Vagina (tissue), 2 donors: ENCODE measurements around the gene PCYT1B.

Experiments used
- CTCF ChIP-seq, 3 experiments: fragments of 450-650 bp in 2 of 3; fragments of 200-600 bp in 1 of 3; sonication (generic) in 1 of 3; IDR thresholded peaks; one replicate each; pipeline ENCODE4 v1.5.1; 2017 to 2019; ENCODE audit warnings: antibody characterized with exemption in 3 of 3, mild to moderate bottlenecking in 2 of 3, moderate library complexity in 2 of 3
- POLR2A ChIP-seq, 2 donors: fragments of 450-650 bp; IDR thresholded peaks; one replicate each; pipeline ENCODE4 v1.6.1; 2017; ENCODE audit warnings: antibody characterized with exemption in 2 of 2, mild to moderate bottlenecking in 2 of 2, moderate library complexity in 2 of 2
- POLR2AphosphoS5 ChIP-seq, 2 donors: sonication (generic); formaldehyde crosslinking; IDR thresholded peaks; one replicate each; pipeline ENCODE4 v1.9.0; 2017; ENCODE audit warnings: antibody characterized with exemption in 2 of 2, mild to moderate bottlenecking in 2 of 2, low read depth in 1 of 2; ENCODE audit not compliant: insufficient read depth in 1 of 2

- no peak for TF ChIP-seq POLR2AphosphoS5 (IDR thresholded peaks at IDR 0.05; ENCODE audit: insufficient read depth in 1 of 2, low read depth in 1 of 2)
- TF ChIP-seq CTCF (IDR thresholded peaks at IDR 0.05) = no peak
- TF ChIP-seq POLR2A (IDR thresholded peaks at IDR 0.05) = no peak
Measured at GRCh38 chrX:24508375-24508774, 138.8 kb downstream of the PCYT1B start.
